ENCODE results near the gene TACO1. TPM values are rescaled to one million over a fixed set of nuclear protein-coding genes. Genes with fewer than 3 reads are reported as not detected.

TACO1 gene
- total RNA-seq, 1 donor from 2014 or later = 24.4 TPM

DNA sequence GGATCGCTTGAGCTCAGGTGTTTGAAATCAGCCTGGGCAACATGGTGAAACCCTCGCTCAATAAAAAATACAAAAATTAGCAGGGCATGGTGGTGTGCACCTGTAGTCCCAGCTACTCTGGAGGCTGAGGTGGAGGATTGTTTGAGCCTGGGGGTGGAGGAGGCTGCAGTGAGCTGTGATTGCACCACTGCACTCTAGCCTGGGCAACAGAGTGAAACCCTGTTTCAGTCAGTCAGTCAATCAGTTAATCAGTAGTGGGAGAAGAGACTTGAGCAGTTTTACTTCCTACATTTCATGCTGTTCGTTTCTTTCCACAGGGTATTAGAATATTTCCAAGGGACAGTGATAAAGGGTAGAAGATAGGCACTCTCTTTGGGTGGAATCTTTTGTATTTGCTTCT, 30.4 kb downstream of the TACO1 start:
- Mint-ChIP-seq H3K4me3 (no peak overlapping the region), H3K27ac (no peak overlapping the region), H3K9me3 (no peaks in the 10 kb centered on the region), H3K4me1 (ENCODE audit: unreplicated experiment) (peaks cover 21% of the 10 kb centered on the region), H3K27me3 (no peaks in the 10 kb centered on the region), H3K36me3 (peaks cover 4% of the 10 kb centered on the region)
- no peak for DNase-seq (ENCODE audit: extremely low spot score, unreplicated experiment)
- TF ChIP-seq, protein P1, sequence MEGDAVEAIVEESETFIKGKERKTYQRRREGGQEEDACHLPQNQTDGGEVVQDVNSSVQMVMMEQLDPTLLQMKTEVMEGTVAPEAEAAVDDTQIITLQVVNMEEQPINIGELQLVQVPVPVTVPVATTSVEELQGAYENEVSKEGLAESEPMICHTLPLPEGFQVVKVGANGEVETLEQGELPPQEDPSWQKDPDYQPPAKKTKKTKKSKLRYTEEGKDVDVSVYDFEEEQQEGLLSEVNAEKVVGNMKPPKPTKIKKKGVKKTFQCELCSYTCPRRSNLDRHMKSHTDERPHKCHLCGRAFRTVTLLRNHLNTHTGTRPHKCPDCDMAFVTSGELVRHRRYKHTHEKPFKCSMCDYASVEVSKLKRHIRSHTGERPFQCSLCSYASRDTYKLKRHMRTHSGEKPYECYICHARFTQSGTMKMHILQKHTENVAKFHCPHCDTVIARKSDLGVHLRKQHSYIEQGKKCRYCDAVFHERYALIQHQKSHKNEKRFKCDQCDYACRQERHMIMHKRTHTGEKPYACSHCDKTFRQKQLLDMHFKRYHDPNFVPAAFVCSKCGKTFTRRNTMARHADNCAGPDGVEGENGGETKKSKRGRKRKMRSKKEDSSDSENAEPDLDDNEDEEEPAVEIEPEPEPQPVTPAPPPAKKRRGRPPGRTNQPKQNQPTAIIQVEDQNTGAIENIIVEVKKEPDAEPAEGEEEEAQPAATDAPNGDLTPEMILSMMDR (conservative IDR thresholded peaks at IDR 0.05) = no peak

DNA sequence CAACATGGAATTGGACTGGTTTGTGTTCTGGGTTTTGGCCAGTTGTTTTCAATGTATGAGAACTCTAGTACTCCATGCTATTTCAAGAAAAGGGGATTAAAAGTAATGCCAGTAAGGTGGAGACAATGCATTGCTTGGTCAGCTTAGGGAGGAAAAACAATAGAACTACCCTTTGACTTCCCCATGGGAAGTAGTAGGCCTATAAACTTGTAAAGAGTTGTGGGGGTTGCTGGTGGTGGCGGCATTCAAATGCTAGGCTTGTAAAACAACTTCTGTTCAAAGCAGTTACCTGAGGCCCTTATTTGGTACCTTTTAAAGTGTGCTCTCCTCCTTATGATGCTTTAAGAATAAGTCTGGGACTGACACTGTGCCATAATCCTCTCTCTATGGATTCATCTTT, 30.9 kb downstream of the TACO1 start:
- H3K4me3 Mint-ChIP-seq = no peak overlapping the region
- DNase-seq (ENCODE audit: extremely low spot score, unreplicated experiment) = no peak
- peaks cover 9% of the 10 kb centered on the region for H3K36me3 Mint-ChIP-seq
- no peaks in the 10 kb centered on the region for H3K9me3 Mint-ChIP-seq
- peaks cover 16% of the 10 kb centered on the region for H3K4me1 Mint-ChIP-seq (ENCODE audit: unreplicated experiment)
- TF ChIP-seq, protein P1 (conservative IDR thresholded peaks at IDR 0.05) = no peak
- H3K27me3 Mint-ChIP-seq = no peaks in the 10 kb centered on the region
- H3K27ac Mint-ChIP-seq = no peak overlapping the region

DNA sequence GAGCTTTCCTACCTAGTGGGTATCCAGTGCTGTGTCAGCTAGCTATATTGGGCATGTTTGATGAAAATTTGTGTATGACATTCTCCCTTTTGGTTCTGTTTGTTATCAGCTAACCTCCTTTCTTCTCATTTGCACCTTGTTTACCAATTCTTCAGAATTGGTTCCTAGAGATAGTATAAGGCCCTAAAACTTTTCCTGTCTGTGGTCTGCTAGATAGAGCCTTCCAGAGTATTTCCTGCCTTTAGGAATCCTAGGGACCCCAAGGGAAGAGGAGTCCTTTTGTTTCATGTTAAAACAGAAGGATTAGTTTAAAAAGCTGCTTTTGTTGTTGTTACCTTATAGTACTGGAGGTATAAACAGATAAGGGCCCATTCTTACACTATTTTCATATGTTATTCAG, 33.0 kb downstream of the TACO1 start:
- Mint-ChIP-seq H3K27me3 (no peaks in the 10 kb centered on the region), H3K9me3 (no peaks in the 10 kb centered on the region), H3K4me1 (ENCODE audit: unreplicated experiment) (peaks cover 10% of the 10 kb centered on the region), H3K4me3 (no peak overlapping the region), H3K36me3 (peaks cover 11% of the 10 kb centered on the region), H3K27ac (peak overlapping the region; percentile 1)
- TF ChIP-seq, protein P1 (conservative IDR thresholded peaks at IDR 0.05) = no peak
- DNase-seq (ENCODE audit: extremely low spot score, unreplicated experiment) = no peak

DNA sequence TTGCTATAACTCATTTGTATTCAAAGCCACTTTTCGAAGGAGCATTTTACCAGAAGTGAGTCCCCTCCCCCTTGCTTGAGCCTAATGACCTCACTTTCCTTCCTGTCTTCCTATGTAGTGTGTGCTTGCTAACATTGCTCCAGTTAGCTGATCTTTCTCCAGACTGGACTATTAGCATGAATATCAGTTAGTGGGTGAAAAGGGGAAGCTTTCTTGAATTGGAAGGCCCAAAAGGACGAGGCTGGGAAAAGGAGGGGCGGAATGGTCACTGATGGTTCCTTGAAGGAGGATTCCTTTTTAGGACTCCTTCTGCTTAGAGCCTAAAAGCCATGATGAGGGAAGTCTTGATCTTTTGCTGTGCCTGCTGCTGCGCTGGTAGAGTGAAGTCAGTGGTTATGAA, 33.5 kb downstream of the TACO1 start:
- peak overlapping the region; percentile 1 for H3K27ac Mint-ChIP-seq
- peaks cover 10% of the 10 kb centered on the region for H3K4me1 Mint-ChIP-seq (ENCODE audit: unreplicated experiment)
- no peak overlapping the region for H3K4me3 Mint-ChIP-seq
- TF ChIP-seq, protein P1 (conservative IDR thresholded peaks at IDR 0.05) = no peak
- DNase-seq (ENCODE audit: extremely low spot score, unreplicated experiment) = no peak
- H3K9me3 Mint-ChIP-seq = no peaks in the 10 kb centered on the region
- H3K27me3 Mint-ChIP-seq = no peaks in the 10 kb centered on the region
- peaks cover 14% of the 10 kb centered on the region for H3K36me3 Mint-ChIP-seq

DNA sequence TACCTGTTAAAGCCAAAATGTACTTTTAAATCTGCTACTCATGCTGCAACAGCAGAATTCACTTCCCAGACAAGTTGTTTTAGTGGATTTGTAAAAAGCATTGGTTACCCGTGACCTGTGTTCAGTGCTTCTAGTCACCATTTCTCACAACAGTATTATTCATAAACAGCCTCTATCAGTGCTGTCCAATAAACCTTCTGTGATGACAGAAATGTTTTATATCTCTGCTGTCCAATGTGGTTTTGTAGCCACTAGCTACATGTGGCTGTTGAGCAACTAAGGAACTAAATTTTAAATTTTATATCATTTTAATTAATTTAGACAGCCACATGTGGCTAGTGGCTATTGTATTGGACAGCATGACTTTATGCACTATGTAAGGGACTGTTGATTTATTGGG, 34.1 kb downstream of the TACO1 start:
- Mint-ChIP-seq H3K27me3 (no peaks in the 10 kb centered on the region), H3K9me3 (no peaks in the 10 kb centered on the region), H3K4me3 (no peak overlapping the region)

More for the DNA sequence above, 34.1 kb downstream of the TACO1 start:
- H3K36me3 Mint-ChIP-seq = peaks cover 16% of the 10 kb centered on the region
- TF ChIP-seq, protein P1 (conservative IDR thresholded peaks at IDR 0.05) = no peak
- DNase-seq (ENCODE audit: extremely low spot score, unreplicated experiment) = no peak
- H3K4me1 Mint-ChIP-seq (ENCODE audit: unreplicated experiment) = peaks cover 10% of the 10 kb centered on the region
- H3K27ac Mint-ChIP-seq = no peak overlapping the region

Data from type B pancreatic cell (in vitro differentiated cells).